Lung (tissue), 12 donors: ENCODE results near the gene SMG6. TPM values are rescaled to one million over a fixed set of nuclear protein-coding genes. Genes with fewer than 3 reads are reported as not detected.

Experiments used
- ATAC-seq: fragments of 200-7000 bp; cut with Tn5 transposase; one replicate; pipeline ENCODE4 v1.9.1; 2020; ENCODE audit warnings: moderate number of reproducible peaks; ENCODE audit not compliant: insufficient read depth, low FRiP score
- DNase-seq, 3 donors: peaks; one replicate each; pipeline ENCODE4 v3.0.0-alpha.2; 2013 to 2017
- H3K27ac ChIP-seq, 2 donors: one replicate each; pipeline ENCODE4 v1.5.1; 2013; ENCODE audit warnings: mild to moderate bottlenecking in 2 of 2, moderate library complexity in 2 of 2, control low read depth in 1 of 2, inconsistent platforms in 1 of 2, low read depth in 1 of 2, low read length in 1 of 2
- H3K27me3 ChIP-seq, 3 donors: one replicate each; pipeline ENCODE4 v1.5.1; 2013; ENCODE audit warnings: low read length in 2 of 3; ENCODE audit not compliant: control insufficient read depth in 3 of 3, insufficient read depth in 3 of 3
- H3K36me3 ChIP-seq, 4 donors: one replicate each; pipeline ENCODE4 v1.5.1; 2013; ENCODE audit warnings: low read length in 4 of 4, mild to moderate bottlenecking in 1 of 4, moderate library complexity in 1 of 4; ENCODE audit not compliant: control insufficient read depth in 4 of 4, insufficient read depth in 4 of 4
- H3K4me1 ChIP-seq, 5 donors: one replicate each; pipeline ENCODE4 v1.5.1; 2013; ENCODE audit warnings: low read length in 5 of 5, mild to moderate bottlenecking in 2 of 5, moderate library complexity in 1 of 5; ENCODE audit not compliant: control insufficient read depth in 5 of 5, insufficient read depth in 5 of 5
- H3K4me3 ChIP-seq: one replicate; pipeline ENCODE4 v1.5.1; 2013; ENCODE audit warnings: mild to moderate bottlenecking, control low read depth, moderate library complexity
- H3K9ac ChIP-seq, 2 donors: one replicate each; pipeline ENCODE4 v1.5.1; 2013; ENCODE audit warnings: low read length in 2 of 2, control low read depth in 1 of 2; ENCODE audit not compliant: insufficient read depth in 1 of 2
- H3K9me3 ChIP-seq, 4 donors: one replicate each; pipeline ENCODE4 v1.5.1; 2013; ENCODE audit warnings: low read length in 3 of 4, mild to moderate bottlenecking in 1 of 4, moderate library complexity in 1 of 4; ENCODE audit not compliant: control insufficient read depth in 4 of 4, insufficient read depth in 3 of 4
- WGBS, 2 donors: extraction: QIAGEN DNeasy Blood & Tissue Kit; methylation state at CpG; one replicate each; pipeline ENCODE4 v1.1.7; 2013; 5-methylcytosine and 5-hydroxymethylcytosine counted together
- polyA plus RNA-seq, 2 donors: library from polyadenylated mRNA; stranded (reverse); fragments of 200-250 nt; gene quantifications; one replicate each; pipeline ENCODE4 v1.2.1, GENCODE V29; 2013
- total RNA-seq, 2 donors: library from RNA; depleted of rRNA in 1 of 2; stranded (reverse); fragments of >200 nt in 1 of 2; gene quantifications; one replicate each; pipeline ENCODE4 v1.2.1, GENCODE V29; 2014 to 2021
- TF ChIP-seq, protein P1 (sequence below): IDR thresholded peaks from 2 replicates; pipeline ENCODE4 v1.5.1; 2012; ENCODE audit warnings: mild to moderate bottlenecking; ENCODE audit errors: control extremely low read depth, extremely low read depth
- donor health status: control.
- donor health status: control.
- donor health status: Bipolar disorder and iron deficiency.
- donor health status: healthy.
- donor health status: DM: yes; HTN: yes; CAD: no.

The SMG6 gene
- total and polyA plus RNA-seq, 4 donors: 17.6 to 45.1 (median 28.9) TPM

DNA sequence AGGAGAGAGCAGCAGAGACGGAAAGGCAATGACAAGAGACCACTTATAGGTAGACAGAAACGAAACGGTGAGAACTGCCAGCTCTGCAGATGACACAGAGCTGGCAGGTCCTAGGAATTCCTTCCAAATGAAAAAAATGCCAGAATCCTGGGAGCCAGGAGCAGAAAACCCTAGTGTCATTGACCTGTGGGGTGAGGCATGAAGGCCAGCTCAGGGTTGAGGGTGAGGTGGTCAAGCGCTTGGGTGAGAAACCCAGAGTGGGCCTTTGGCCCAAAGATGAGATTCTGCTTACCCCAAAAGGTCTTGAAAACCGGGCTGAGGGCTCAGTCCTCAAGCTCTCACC lies 239.5 kb downstream of the SMG6 start:
- WGBS, 2 donors: 63 to 78% methylated on average over 5 of the region's 5 CpGs
- H3K27ac ChIP-seq: peak overlapping the region; percentile 28 to 59
- H3K9ac ChIP-seq: no peak overlapping the region
- TF ChIP-seq, protein P1, sequence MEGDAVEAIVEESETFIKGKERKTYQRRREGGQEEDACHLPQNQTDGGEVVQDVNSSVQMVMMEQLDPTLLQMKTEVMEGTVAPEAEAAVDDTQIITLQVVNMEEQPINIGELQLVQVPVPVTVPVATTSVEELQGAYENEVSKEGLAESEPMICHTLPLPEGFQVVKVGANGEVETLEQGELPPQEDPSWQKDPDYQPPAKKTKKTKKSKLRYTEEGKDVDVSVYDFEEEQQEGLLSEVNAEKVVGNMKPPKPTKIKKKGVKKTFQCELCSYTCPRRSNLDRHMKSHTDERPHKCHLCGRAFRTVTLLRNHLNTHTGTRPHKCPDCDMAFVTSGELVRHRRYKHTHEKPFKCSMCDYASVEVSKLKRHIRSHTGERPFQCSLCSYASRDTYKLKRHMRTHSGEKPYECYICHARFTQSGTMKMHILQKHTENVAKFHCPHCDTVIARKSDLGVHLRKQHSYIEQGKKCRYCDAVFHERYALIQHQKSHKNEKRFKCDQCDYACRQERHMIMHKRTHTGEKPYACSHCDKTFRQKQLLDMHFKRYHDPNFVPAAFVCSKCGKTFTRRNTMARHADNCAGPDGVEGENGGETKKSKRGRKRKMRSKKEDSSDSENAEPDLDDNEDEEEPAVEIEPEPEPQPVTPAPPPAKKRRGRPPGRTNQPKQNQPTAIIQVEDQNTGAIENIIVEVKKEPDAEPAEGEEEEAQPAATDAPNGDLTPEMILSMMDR: no peak
- H3K27me3 ChIP-seq: peaks cover 0 to 2% (median 0%) of the 10 kb centered on the region in 3 donors
- DNase-seq (peak in 1 of 3 donors; percentile 15), ATAC-seq (no peak)
- peaks cover 0 to 94% (median 56%) of the 10 kb centered on the region in 5 donors for H3K4me1 ChIP-seq
- no peak overlapping the region for H3K4me3 ChIP-seq
- H3K36me3 ChIP-seq: peaks cover 0 to 46% (median 28%) of the 10 kb centered on the region in 4 donors
- peaks cover 0 to 2% (median 0%) of the 10 kb centered on the region in 4 donors for H3K9me3 ChIP-seq

DNA sequence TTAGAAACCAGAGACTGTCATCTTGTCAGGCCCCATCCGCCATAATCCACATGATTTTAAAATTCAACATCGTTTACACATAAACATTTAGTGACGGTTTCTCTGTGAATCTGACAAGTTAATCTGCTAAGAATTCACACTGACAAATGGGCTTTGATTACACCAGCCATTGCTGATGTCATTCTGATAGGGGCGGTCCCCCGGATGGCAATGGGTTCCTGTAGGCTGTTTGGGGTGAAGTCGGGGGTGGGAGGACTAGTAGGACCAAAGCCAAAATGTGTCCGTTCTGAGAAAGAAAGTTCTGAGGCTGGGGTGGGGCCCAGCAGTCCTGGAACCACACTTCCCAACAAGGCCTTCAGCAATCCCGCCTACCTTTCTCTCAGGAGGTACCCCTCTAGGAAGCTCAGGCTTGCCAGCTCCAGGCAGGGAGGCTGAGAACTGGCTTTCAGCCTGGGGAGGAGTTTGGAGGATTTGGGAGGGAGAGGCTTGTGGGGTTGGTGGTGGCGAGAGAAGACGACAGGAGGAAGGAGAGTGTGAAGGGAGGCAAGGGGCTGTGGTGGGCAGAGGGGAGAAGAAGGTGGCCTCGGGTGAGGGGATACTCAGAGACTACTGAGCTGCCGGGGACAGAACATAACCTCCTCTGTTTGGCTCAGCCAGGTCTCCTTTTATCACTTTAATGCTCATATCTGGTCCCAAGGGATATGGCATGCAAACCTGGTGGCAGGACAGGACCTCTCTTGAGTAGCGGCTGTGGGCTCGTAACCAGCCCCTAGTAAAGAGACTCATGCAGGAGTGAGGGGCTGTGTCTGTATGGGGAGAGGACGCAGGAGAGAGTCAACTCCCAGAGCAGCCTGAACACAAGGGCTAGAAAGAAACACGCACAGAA lies 240.1 kb downstream of the SMG6 start:
- no peak for ATAC-seq
- Histone ChIP-seq H3K36me3 (peaks cover 0 to 48% (median 28%) of the 10 kb centered on the region in 4 donors), H3K27ac (peak overlapping the region; percentile 28 to 63), H3K4me3 (no peak overlapping the region), H3K4me1 (peaks cover 0 to 90% (median 50%) of the 10 kb centered on the region in 5 donors), H3K27me3 (peaks cover 0 to 2% (median 0%) of the 10 kb centered on the region in 3 donors), H3K9me3 (peaks cover 0 to 2% (median 0%) of the 10 kb centered on the region in 4 donors), H3K9ac (peak overlapping the region in 1 of 2 donors; percentile 34)
- DNase-seq: peak in 2 of 3 donors; percentile 33 to 38
- TF ChIP-seq, protein P1: no peak
- WGBS, 2 donors: 72 to 82% methylated on average over 16 of the region's 16 CpGs

DNA sequence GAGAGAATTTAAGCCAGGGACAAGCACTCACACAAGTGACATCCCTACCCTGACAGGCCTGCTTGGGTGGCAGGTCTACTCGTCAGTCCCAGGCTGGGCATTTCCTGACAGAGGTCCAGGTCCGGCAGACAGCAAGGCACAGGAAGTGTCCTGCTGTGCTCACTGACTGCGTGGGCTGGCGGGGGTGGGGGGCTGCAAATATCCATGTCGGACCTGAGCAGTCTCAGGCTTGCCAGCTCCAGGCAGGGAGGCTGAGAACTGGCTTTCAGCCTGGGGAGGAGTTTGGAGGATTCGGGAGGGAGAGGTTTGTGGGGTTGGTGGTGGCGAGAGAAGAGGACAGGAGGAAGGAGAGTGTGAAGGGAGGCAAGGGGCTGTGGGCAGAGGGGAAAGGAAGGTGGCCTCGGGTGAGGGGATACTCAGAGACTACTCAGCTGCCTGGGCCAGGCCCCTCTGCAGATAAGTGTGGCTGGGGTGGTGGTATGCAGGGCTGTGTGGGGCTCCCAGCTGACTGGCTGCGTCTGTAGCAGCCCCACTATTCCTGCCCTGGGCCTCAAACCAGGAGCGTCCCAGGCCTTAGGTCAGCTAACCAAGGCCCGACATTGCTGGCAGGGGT lies 240.9 kb downstream of the SMG6 start:
- DNase-seq (peak; percentile 57 to 62 (median 61)), ATAC-seq (no peak)
- Histone ChIP-seq H3K4me3 (no peak overlapping the region), H3K36me3 (peaks cover 0 to 54% (median 31%) of the 10 kb centered on the region in 4 donors), H3K27ac (peak overlapping the region; percentile 63 to 72), H3K9ac (no peak overlapping the region), H3K27me3 (peaks cover 0 to 3% (median 2%) of the 10 kb centered on the region in 3 donors), H3K9me3 (peaks cover 0 to 2% (median 0%) of the 10 kb centered on the region in 4 donors), H3K4me1 (peaks cover 0 to 89% (median 42%) of the 10 kb centered on the region in 5 donors)
- TF ChIP-seq, protein P1: no peak
- WGBS, 2 donors: 58 to 67% methylated on average over 11 of the region's 11 CpGs
